Activated CD4-positive, alpha-beta T cell treated with anti-CD3 and anti-CD28 coated beads for 36 hours (primary cell): ENCODE data around the gene POLD3. TPM values are rescaled to one million over a fixed set of nuclear protein-coding genes. Genes with fewer than 3 reads are reported as not detected.

ENCODE experiments used
- ATAC-seq: fragments of 200-7000 bp; cut with Tn5 transposase; one replicate; pipeline ENCODE4 v1.10.0; 2021; ENCODE audit warnings: mild to moderate bottlenecking, moderate library complexity
- CTCF ChIA-PET: fragments of 350-600 bp; sonication (Branson Sonifier 250); formaldehyde crosslinking; loops from one replicate; lab custom pipeline; 2021; ENCODE audit warnings: antibody characterized with exemption; lab: Charles Lee
- POLR2A ChIA-PET: fragments of 350-600 bp; sonication (Branson Sonifier 250); formaldehyde crosslinking; loops from one replicate; lab custom pipeline; 2021; ENCODE audit warnings: antibody characterized with exemption, inconsistent platforms; lab: Charles Lee
- DNase-seq: peaks from one replicate; pipeline ENCODE4 v3.0.0-alpha.2; 2020
- H3K27ac Mint-ChIP-seq: one replicate; pipeline ENCODE4 v1.8.0; 2021; ENCODE audit warnings: mixed read lengths
- H3K27me3 Mint-ChIP-seq: one replicate; pipeline ENCODE4 v1.8.0; 2021; ENCODE audit warnings: mixed read lengths
- H3K36me3 Mint-ChIP-seq: one replicate; pipeline ENCODE4 v1.8.0; 2021; ENCODE audit warnings: low read depth, mixed read lengths
- H3K4me1 Mint-ChIP-seq: one replicate; pipeline ENCODE4 v1.8.0; 2021; ENCODE audit warnings: mixed read lengths
- H3K4me3 Mint-ChIP-seq: one replicate; pipeline ENCODE4 v1.8.0; 2021; ENCODE audit warnings: mild to moderate bottlenecking, moderate library complexity, mixed read lengths
- H3K9me3 Mint-ChIP-seq: one replicate; pipeline ENCODE4 v1.8.0; 2021; ENCODE audit warnings: low read depth, mixed read lengths
- intact Hi-C, 2 experiments: fragments of 100-400 bp; cut with DNase I in 1 of 2; cut with micrococcal nuclease in 1 of 2; formaldehyde crosslinking; loops; one replicate each; pipeline versions ENCODE4 v1.14.2 to v1.15.1; 2022 to 2024; cut with DNase I, micrococcal nuclease
- total RNA-seq, 2 experiments: library from RNA; stranded (reverse); gene quantifications; one replicate each; pipeline ENCODE4 v1.2.3, GENCODE V29; 2021

POLD3 gene
- total RNA-seq, 2 experiments from 2014 or later = 70.0 to 79.8 TPM

DNA sequence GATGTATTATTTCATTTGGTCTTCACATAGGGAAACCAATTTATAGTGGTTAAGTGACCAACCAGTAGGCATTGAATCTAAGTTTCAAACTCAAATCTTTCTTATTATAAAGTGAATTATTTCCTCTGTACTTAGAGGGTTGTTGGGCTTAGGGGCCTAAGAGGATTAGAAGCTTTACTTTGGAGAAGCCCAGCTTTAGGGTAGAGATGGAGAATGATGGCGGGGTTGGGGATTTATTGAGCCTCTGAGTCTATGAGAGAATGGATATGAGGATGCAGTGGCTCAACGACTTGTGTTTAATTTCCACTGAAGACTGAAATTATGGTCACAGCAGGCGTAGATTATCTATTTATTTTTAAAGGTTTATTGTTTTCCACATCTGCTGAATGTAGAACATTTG lies 83.4 kb downstream of the POLD3 start:
- POLR2A ChIA-PET = no interaction called here
- CTCF ChIA-PET = no interaction called here
- Mint-ChIP-seq H3K9me3 (no peaks in the 10 kb centered on the region), H3K36me3 (no peaks in the 10 kb centered on the region), H3K4me3 (no peak overlapping the region), H3K27me3 (no peaks in the 10 kb centered on the region), H3K4me1 (no peaks in the 10 kb centered on the region), H3K27ac (no peak overlapping the region)
- intact Hi-C loops = no loop called here
- DNase-seq (no peak), ATAC-seq (no peak)

DNA sequence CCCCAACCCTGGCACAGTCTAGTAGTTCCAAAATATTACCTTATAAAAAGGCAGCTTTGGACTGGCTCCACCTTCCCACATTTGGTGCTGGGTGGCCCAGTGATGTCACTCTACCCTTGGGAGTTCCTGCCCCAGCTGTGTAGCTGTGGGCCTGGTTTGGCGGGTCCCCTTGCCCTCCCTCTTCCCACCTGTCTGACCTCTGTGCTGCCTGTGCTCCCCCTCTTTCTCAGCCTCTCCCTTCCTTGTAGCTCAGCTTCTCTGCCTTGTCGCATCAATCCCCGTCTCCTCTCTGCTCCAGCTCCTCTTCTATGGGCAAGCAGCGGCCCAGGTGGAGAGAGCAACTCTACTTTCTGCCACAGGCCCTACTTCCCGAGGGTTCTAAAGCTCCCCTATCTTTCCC lies 84.2 kb downstream of the POLD3 start:
- Mint-ChIP-seq H3K9me3 (no peaks in the 10 kb centered on the region), H3K4me3 (no peak overlapping the region), H3K36me3 (no peaks in the 10 kb centered on the region), H3K27ac (no peak overlapping the region), H3K4me1 (no peaks in the 10 kb centered on the region), H3K27me3 (no peaks in the 10 kb centered on the region)
- DNase-seq (no peak), ATAC-seq (no peak)
- POLR2A ChIA-PET = no interaction called here
- intact Hi-C loops = no loop called here
- CTCF ChIA-PET = no interaction called here

DNA sequence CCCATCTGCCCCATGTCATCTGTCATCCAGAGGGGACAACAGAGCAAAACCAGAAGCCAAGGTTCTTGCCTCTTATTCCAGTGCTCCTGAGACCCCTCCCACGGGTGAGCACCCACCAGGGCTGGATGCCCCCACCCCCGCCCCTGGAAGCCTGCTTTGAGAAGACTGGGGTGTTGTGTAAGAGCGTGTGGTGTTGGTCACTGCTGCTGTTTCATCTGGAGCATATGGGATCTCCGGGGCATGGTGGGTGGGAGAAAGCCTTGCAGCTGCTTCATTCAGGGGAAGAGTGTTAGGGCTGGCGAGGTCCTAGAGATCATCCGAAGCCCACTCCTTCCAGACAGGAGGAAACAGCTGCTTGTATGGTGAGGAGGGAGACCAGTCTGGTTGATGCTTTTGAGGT lies 84.7 kb downstream of the POLD3 start:
- ChIA-PET POLR2A (no interaction called here), CTCF (interaction anchor here (0.6 kb wide), 1 partner anchor 115 kb away, joined by 3 read pairs; no protein-coding TSS in a partner anchor)
- no peaks in the 10 kb centered on the region for H3K4me1 Mint-ChIP-seq
- no peaks in the 10 kb centered on the region for H3K27me3 Mint-ChIP-seq
- ATAC-seq = no peak
- intact Hi-C loops = no loop called here
- H3K4me3 Mint-ChIP-seq = no peak overlapping the region
- H3K27ac Mint-ChIP-seq = no peak overlapping the region
- DNase-seq = no peak
- H3K9me3 Mint-ChIP-seq = no peaks in the 10 kb centered on the region
- no peaks in the 10 kb centered on the region for H3K36me3 Mint-ChIP-seq

GRCh38 chr11:74678041-74678440 lies 85.7 kb downstream of the POLD3 start:
- POLR2A ChIA-PET = no interaction called here
- CTCF ChIA-PET = no interaction called here
- no peaks in the 10 kb centered on the region for H3K9me3 Mint-ChIP-seq

DNA sequence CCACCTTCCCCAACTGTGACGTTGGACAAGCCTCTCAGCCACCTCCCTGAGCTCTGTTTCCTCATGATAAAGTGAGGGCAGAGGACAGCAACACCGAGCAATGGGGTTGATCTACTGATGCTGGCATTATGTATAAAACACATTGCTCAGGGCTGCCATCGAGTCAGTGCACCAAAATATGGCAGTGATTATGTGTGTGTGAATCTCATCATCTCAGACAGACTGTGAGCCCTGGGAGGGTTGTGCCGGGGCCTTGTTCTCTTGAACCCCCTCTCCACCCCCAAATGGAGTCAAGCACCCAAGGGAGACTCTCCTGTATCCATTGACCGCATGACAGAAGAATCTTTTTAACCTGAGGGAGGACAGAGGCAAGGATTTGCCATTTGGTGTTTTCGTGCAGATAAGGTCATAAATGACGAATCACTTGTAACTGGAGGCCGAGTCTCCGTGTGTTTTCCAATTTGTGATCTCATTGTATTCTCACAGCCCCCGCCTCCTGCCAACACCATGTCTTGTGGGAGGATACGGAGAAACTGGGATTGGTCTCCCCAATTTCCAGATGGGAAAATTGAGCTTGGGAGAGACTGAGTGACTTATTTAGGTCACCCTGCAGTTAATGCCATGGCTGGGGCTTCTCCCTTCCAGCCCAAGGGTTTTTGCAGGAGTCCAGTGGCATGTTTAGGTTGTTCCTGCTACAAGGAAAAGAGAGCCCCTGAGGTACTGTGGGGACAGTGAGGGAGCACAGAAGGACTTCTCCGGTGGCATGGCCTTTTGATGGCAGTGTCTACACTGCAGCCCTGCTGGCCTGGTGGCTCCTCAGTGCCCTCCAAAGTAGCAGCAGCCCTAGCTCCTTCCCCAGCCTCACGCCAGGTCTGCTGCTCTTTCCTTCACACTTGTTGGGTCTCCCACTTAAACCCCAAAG lies 86.5 kb downstream of the POLD3 start:
- H3K27ac Mint-ChIP-seq = no peak overlapping the region
- no peaks in the 10 kb centered on the region for H3K9me3 Mint-ChIP-seq
- no peaks in the 10 kb centered on the region for H3K36me3 Mint-ChIP-seq
- no peak for DNase-seq
- no peak for ATAC-seq
- intact Hi-C loops = no loop called here
- no peak overlapping the region for H3K4me3 Mint-ChIP-seq
- CTCF ChIA-PET = no interaction called here
- POLR2A ChIA-PET = no interaction called here
- H3K27me3 Mint-ChIP-seq = peaks cover 6% of the 10 kb centered on the region
- H3K4me1 Mint-ChIP-seq = no peaks in the 10 kb centered on the region

More at GRCh38 chr11:74678041-74678440, 85.7 kb downstream of the POLD3 start:
- H3K27ac Mint-ChIP-seq = no peak overlapping the region
- ATAC-seq = no peak
- intact Hi-C loops = no loop called here
- no peak for DNase-seq
- H3K36me3 Mint-ChIP-seq = no peaks in the 10 kb centered on the region
- peaks cover 5% of the 10 kb centered on the region for H3K27me3 Mint-ChIP-seq
- no peak overlapping the region for H3K4me3 Mint-ChIP-seq
- H3K4me1 Mint-ChIP-seq = no peaks in the 10 kb centered on the region

GRCh38 chr11:74679513-74679865 lies 87.1 kb downstream of the POLD3 start:
- intact Hi-C loops = no loop called here
- no peaks in the 10 kb centered on the region for H3K4me1 Mint-ChIP-seq
- H3K4me3 Mint-ChIP-seq = no peak overlapping the region
- peaks cover 9% of the 10 kb centered on the region for H3K27me3 Mint-ChIP-seq
- H3K27ac Mint-ChIP-seq = no peak overlapping the region
- CTCF ChIA-PET = no interaction called here
- ATAC-seq (no peak), DNase-seq (no peak)
- H3K9me3 Mint-ChIP-seq = no peaks in the 10 kb centered on the region
- POLR2A ChIA-PET = no interaction called here
- H3K36me3 Mint-ChIP-seq = no peaks in the 10 kb centered on the region

GRCh38 chr11:74680035-74680671 lies 87.8 kb downstream of the POLD3 start:
- no peaks in the 10 kb centered on the region for H3K36me3 Mint-ChIP-seq
- H3K9me3 Mint-ChIP-seq = no peaks in the 10 kb centered on the region
- DNase-seq (no peak), ATAC-seq (no peak)
- CTCF ChIA-PET = interaction anchor here (0.7 to 1.2 kb wide), 2 partner anchors 16 to 22 kb away, joined by 3 read pairs; no protein-coding TSS in a partner anchor
- no peak overlapping the region for H3K27ac Mint-ChIP-seq
- POLR2A ChIA-PET = no interaction called here
- H3K4me1 Mint-ChIP-seq = no peaks in the 10 kb centered on the region
- H3K27me3 Mint-ChIP-seq = peaks cover 12% of the 10 kb centered on the region
- intact Hi-C loops = no loop called here
- no peak overlapping the region for H3K4me3 Mint-ChIP-seq

DNA sequence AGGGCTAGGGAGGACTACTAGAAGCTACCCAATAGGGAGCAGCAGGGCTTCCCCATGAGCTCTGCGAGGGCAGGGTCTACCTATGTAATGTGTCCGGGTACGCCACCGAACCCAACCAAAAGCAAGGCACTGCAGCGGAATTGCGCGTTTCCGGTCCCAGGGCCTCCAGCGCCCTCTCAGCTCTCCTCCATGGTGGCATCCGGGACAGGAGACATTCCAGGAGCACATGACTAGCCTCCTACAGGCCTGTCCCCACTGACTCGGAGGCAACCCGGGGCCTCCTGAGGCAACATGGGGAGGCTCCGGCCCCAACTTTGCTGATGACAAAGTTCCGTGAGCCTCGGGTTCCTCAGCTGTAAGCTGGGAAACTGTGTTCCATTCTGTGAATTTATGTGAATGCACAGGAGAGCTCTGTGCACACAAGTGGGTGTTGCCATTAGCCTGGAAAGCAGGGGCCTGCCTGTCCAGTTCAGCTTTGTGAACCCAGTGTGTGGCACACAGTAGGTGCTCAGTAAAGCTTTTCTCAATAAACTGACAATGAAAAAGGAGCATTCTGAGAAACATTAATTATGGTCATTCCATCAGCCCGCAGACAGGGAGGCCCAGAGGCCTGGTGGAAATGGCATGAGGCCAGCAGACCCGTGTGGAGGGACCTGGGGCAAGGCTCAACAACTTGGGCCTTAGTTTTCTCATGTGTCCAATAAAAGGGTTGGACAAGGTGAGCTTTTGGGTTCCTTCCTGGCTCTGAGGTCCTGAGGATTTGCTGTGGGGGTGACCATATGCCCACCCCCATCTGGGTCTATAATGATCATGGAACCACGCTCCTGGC lies 88.5 kb downstream of the POLD3 start:
- CTCF ChIA-PET = interaction anchor here (0.5 to 1.3 kb wide), 4 partner anchors 15 to 55 kb away, joined by 3 to 4 read pairs (median 3); no protein-coding TSS in a partner anchor
- H3K27ac Mint-ChIP-seq = no peak overlapping the region
- no peak overlapping the region for H3K4me3 Mint-ChIP-seq
- intact Hi-C loops = no loop called here
- H3K9me3 Mint-ChIP-seq = no peaks in the 10 kb centered on the region
- peaks cover 13% of the 10 kb centered on the region for H3K27me3 Mint-ChIP-seq
- no peaks in the 10 kb centered on the region for H3K4me1 Mint-ChIP-seq
- DNase-seq (no peak), ATAC-seq (no peak)
- no peaks in the 10 kb centered on the region for H3K36me3 Mint-ChIP-seq
- POLR2A ChIA-PET = no interaction called here

- intact Hi-C loops = no loop called here
- Mint-ChIP-seq H3K27me3 (peaks cover 13% of the 10 kb centered on the region), H3K27ac (no peak overlapping the region), H3K9me3 (no peaks in the 10 kb centered on the region), H3K4me3 (no peak overlapping the region), H3K4me1 (no peaks in the 10 kb centered on the region), H3K36me3 (no peaks in the 10 kb centered on the region)
- ATAC-seq (no peak), DNase-seq (no peak)
- ChIA-PET CTCF (interaction anchor here (0.5 to 2.0 kb wide), 4 partner anchors 19 to 58 kb away, joined by 3 to 7 read pairs (median 4); no protein-coding TSS in a partner anchor), POLR2A (no interaction called here)
These were observed 89.6 kb downstream of the POLD3 start for GRCh38 chr11:74681686-74682651.

GRCh38 chr11:74682731-74683278 lies 90.4 kb downstream of the POLD3 start:
- ATAC-seq (no peak), DNase-seq (no peak)
- Mint-ChIP-seq H3K4me3 (no peak overlapping the region), H3K36me3 (no peaks in the 10 kb centered on the region), H3K9me3 (no peaks in the 10 kb centered on the region), H3K4me1 (no peaks in the 10 kb centered on the region), H3K27ac (no peak overlapping the region), H3K27me3 (peaks cover 13% of the 10 kb centered on the region)
- CTCF ChIA-PET = interaction anchor here (0.7 to 2.0 kb wide), 3 partner anchors 18 to 57 kb away, joined by 3 to 7 read pairs (median 4); no protein-coding TSS in a partner anchor
- POLR2A ChIA-PET = no interaction called here
- intact Hi-C loops = no loop called here
